HG03354 (cell line): Measurements from ENCODE around the gene TKT.
"Not testable (repeated sequence)": the region's sequence is repeated elsewhere in the genome, so short reads cannot be mapped to it uniquely, and the experiment has no call there.

Experiments
- ATAC-seq: cut with Tn5 transposase; IDR thresholded peaks from one replicate; pipeline ENCODE4 v1.9.1; 2021; ENCODE audit warnings: mild to moderate bottlenecking; ENCODE audit not compliant: unreplicated experiment, poor library complexity, severe bottlenecking

The TKT gene

GRCh38 chr3:53255775-53256703 lies at the start of gene TKT:
TSS of gene TKT (minus strand) at chr3:53256022. CDS start at chr3:53255942, 80 bp downstream.
- peak; percentile 61 for ATAC-seq

DNA sequence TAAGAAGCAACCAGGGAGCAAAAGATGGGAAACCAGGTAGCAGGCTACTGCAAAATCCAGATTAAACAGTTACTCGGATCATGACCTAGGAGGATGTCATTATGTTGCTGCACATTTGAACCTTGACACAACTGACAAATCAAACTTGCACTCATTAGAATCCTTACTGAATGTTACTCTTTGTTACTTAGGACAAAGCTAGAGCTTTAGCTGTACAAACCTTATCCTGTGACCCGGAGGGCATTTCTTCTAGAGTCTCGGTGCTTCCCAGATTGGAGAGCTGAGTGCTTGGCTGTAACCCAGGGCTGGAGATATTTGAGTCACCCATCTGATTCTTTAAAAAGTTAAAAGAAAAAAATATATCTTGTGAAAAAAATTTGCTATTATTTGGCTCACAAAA lies 48.1 kb upstream of the TKT start:
- no peak for ATAC-seq

DNA sequence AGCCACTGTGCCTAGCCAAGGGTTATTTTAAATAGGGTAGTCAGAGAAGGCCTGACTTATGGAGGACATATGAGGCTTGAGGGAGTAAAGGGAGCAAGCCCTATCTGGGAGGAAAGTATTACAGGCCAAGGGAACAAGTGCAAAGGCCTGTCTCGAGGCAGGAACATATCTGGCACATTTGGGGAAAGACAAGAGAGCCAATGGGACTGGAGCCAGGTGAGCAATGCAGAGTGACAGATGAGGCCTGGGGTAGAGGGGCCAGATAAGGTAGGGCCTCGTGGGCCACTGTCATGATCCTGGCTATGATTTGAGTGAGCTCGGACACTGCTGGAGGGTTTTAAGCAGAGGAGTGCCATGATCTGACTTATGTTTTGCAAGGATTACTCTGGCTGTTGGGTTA lies 47.7 kb upstream of the TKT start:
- no peak for ATAC-seq

- no peak for ATAC-seq
Observed at GRCh38 chr3:53300826-53301225, 45.0 kb upstream of the TKT start.

DNA sequence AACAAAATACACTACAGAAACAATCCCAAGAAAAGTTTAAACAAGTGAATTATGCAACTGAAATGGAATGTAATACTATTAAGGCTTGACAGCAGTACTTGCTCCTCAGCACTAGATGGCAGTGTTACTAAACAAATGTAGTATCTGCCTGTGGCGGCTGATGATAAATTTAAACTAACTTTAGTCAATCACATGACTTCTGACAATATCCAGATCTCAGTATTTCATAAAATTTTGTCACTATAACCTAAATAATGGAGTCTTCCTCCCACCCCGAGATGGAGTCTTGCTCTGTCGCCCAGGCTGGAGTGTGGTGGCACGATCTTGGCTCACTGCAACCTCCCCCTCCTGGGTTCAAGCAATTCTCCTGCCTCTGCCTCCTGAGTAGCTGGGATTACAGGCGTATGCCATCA lies 43.8 kb upstream of the TKT start:
- ATAC-seq: not testable (repeated sequence)

DNA sequence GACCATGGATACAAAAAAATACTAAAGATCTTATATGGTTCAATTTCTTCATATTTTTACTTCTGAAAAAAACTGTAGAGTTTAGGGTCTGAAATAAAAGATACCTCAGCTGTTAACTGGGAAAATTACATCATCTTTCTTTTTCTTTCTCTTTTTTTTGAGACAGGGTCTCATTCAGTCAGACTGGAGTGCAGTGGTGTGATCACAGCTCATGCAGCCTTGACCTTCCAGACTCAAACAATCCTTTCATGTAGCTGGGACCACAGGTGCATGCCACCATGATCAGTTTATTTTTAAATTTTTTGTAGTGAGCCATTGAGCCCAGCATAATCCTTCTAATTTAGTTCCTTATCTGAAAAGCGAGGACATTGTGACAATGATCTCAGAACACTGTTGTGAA lies 39.6 kb upstream of the TKT start:
- ATAC-seq: no peak

DNA sequence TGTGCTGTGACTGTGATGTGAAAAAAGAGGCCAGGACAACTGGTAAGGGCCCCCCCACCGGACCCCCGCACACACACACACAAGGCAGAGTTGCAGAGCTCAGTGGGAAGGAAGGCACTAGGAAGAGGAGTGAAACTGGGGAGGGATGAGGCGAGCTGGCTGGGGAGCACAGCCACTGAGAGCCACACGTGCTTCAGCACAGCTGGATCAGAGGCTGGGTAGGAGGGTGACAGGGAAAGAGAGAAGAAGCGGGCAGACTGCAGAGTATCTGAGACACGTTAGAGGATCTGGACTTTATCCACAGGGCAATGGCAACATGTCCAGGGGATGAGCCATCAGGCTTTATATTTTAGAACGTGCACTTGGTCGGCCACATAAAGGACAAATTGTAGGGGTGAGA lies 38.0 kb upstream of the TKT start:
- ATAC-seq: no peak

GRCh38 chr3:53288214-53288613 lies 32.4 kb upstream of the TKT start:
- no peak for ATAC-seq

DNA sequence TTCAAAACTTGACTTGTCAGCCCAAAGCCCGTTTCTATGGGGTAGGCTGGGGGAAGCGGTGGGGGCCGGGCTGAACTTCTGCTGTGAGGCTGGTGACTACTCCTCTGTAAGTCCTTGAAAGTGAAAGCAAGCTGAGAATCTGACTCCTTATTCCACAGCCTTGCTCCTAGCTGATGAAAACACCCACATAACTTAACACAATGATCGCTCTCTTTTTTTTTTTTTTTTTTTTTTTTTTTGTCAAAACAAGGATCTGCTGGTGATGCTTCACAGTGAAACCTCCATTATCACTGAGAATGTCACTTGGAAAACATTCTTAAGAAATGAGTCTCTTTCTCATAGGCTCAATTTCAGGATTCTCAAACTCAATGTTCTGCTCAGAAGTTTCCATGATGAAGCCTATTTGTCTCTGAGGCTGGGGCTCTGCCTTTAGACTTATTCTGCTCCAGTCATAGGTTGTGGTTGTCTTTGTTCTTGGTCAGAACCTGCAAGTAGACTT lies 31.4 kb upstream of the TKT start:
- ATAC-seq: no peak

- ATAC-seq: no peak
Observed at GRCh38 chr3:53286727-53287126, 30.9 kb upstream of the TKT start.

GRCh38 chr3:53282581-53282980 lies 26.8 kb upstream of the TKT start:
- no peak for ATAC-seq

DNA sequence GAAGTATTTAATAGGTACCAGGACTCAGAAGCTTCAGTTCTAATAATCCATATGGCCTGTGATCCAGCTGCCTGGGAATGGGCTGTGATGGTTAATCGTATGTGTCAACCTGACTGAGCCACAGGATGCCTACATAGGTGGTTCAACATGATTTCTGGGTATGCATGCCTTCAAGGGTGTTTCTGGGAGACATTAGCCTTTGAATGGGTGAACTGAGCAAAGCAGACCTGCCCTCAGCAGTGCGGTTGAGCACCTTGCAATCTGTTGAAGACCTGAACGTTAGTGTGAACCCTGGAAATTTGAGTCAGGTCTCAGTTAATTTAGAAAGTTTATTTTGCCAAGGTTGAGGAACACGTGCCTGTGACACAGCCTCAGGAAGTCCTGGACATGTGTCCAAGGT lies 22.8 kb upstream of the TKT start:
- ATAC-seq: no peak

- ATAC-seq: no peak
Observed at GRCh38 chr3:53274938-53275605, 19.2 kb upstream of the TKT start.

GRCh38 chr3:53273146-53273670 lies 17.4 kb upstream of the TKT start:
- no peak for ATAC-seq

DNA sequence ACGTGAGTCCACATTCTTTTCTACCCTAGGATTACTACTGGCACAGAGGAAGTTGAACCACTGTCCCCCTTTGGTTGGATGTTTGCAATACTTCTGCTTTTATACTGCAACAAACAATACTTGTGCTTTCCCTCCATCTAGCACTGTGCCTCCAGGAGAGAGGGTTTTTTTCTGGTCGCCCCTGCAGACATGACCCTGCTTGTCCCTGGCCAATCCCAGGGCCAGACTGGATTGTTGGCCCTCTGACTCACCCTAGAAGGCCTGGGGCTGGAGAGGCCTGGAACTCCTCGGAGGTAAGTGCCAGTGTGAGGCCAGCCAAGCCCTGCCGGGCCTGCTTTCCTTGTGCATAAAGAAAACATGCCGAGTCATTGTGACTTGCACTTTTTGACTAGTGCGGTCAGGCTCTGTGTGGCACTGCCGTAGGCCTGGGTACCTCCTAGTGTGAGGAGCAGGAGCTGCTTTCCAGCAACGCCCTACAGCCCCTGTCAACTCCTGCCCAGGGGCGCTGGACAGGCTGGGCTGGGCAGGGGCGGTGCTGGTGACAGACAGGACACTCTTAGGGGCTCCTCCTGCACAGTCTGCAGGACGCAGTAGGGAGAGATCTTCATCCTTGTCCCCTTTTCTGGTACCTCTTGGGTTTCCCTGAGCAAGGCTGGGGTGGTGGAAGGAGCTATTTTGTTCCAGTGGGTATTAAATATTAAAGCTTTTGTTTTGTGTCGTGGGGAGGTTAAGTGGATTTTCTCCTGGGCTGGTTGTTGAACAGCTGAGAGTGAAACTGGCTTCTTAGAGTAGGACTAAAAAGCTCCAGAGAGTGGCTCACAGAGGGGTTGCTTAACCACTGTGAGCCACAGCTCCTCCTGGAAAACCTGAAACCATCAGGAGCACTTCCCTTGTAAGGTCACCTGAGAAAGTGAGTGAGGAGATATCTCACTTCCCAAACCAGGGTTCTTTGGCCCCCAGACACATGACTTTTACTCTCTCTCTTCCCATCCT lies 14.4 kb upstream of the TKT start:
- peak; percentile 80 for ATAC-seq

- not testable (repeated sequence) for ATAC-seq
Observed at GRCh38 chr3:53269193-53269592, 13.4 kb upstream of the TKT start.

DNA sequence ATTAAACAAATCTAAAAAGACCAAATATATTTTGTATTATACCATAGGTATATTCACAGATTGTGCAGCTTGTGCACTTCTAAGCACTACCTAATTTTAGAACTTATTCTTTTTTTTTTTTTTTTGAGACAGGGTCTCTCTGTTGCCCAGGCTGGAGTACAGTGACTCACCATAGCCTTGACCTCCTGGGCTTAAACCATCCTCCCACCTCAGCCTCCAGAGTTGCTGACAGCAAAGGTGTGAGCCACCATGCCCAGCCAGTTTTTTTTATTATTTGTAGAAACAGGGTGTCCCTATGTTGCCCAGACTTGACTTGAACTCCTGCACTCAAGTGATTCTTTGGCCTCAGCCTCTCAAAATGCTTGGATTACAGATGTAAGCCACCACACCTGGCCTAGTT lies 11.9 kb upstream of the TKT start:
- ATAC-seq: no peak

DNA sequence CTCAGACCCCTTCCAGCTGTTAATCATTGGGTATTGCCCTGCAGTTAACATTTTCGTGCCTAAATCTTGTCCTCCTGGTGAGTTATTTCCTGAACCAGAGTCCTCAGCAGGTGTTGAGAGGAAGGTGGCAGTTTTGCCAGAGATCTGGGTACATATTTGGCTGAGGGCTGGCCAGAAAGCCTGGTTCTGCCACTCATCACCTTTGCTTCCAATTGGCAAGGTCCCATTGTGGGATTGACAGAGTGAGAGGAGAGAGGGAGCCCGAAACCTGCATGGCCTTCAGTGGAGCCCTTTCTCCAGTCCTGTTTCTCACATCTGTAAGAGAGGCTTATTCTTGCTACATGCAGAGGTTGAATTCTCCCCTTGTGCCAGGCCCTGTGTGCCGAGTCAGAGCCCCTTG lies 8.9 kb upstream of the TKT start:
- ATAC-seq: no peak

DNA sequence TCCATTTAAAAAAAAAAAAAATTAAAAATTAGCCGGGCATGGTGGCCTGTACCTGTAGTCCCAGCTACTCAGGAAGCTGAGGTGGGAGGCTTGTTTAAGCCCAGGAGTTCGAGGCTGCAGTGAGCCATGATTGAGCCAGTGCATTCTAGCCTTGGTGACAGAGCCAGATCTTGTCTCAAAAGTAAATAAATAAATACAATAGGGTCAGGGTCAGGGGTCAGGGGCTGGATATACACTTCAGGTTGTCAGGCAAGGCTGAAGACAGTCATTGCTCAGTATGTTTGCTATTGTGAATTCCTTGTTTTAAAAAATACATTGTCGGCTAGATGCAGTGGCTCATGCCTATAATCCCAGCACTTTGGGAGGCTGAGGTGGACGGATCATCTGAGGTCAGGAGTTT lies 8.1 kb upstream of the TKT start:
- ATAC-seq: no peak

GRCh38 chr3:53261712-53262111 lies 5.9 kb upstream of the TKT start:
- ATAC-seq: no peak
